Measurements from ENCODE around the gene PIM2. TPM values are rescaled to one million over a fixed set of nuclear protein-coding genes. Genes with fewer than 3 reads are reported as not detected.

PIM2 gene
- polyA plus RNA-seq, 1 donor = 2.1 TPM

Other genes starting within 250 kb of the PIM2 start
- 4.2 TPM for gene WAS, start 235.2 kb downstream of the PIM2 start, polyA plus RNA-seq (ENCODE audit: insufficient read length)
- 4.6 TPM for gene SUV39H1, start 222.3 kb downstream of the PIM2 start, polyA plus RNA-seq (ENCODE audit: insufficient read length)
- gene GLOD5, start 157.3 kb downstream of the PIM2 start, polyA plus RNA-seq (ENCODE audit: insufficient read length) = not detected
- 0.72 TPM for gene GATA1, start 132.4 kb downstream of the PIM2 start, polyA plus RNA-seq (ENCODE audit: insufficient read length)
- gene HDAC6, start 117.0 kb downstream of the PIM2 start, polyA plus RNA-seq (ENCODE audit: insufficient read length) = 101 TPM
- gene ERAS, start 92.5 kb downstream of the PIM2 start, polyA plus RNA-seq (ENCODE audit: insufficient read length) = not detected
- not detected for gene PCSK1N, start 83.4 kb downstream of the PIM2 start, polyA plus RNA-seq (ENCODE audit: insufficient read length)
- 38.2 TPM for gene TIMM17B, start 21.3 kb downstream of the PIM2 start, polyA plus RNA-seq (ENCODE audit: insufficient read length)
- gene PQBP1, start 21.1 kb downstream of the PIM2 start, polyA plus RNA-seq (ENCODE audit: insufficient read length) = 69.1 TPM
- gene SLC35A2, start 7.4 kb downstream of the PIM2 start, polyA plus RNA-seq (ENCODE audit: insufficient read length) = 16.4 TPM
- gene OTUD5, start 38.6 kb upstream of the PIM2 start, polyA plus RNA-seq (ENCODE audit: insufficient read length) = 41.6 TPM
- 1.4 TPM for gene KCND1, start 52.8 kb upstream of the PIM2 start, polyA plus RNA-seq (ENCODE audit: insufficient read length)
- gene GRIPAP1, start 83.2 kb upstream of the PIM2 start, polyA plus RNA-seq (ENCODE audit: insufficient read length) = 22.0 TPM
- 22.2 TPM for gene TFE3, start 124.3 kb upstream of the PIM2 start, polyA plus RNA-seq (ENCODE audit: insufficient read length)
- 4.6 TPM for gene CCDC120, start 140.0 kb upstream of the PIM2 start, polyA plus RNA-seq (ENCODE audit: insufficient read length)
- gene PRAF2, start 155.0 kb upstream of the PIM2 start, polyA plus RNA-seq (ENCODE audit: insufficient read length) = 20.3 TPM
- gene WDR45, start 160.9 kb upstream of the PIM2 start, polyA plus RNA-seq (ENCODE audit: insufficient read length) = 34.5 TPM
- gene GPKOW, start 204.7 kb upstream of the PIM2 start, polyA plus RNA-seq (ENCODE audit: insufficient read length) = 18.4 TPM
- 2.7 TPM for gene MAGIX, start 243.7 kb upstream of the PIM2 start, polyA plus RNA-seq (ENCODE audit: insufficient read length)